Measurements from ENCODE around the gene SEMA4A. TPM values are rescaled to one million over a fixed set of nuclear protein-coding genes. Genes with fewer than 3 reads are reported as not detected.

The SEMA4A gene
- total and polyA plus RNA-seq, 2 of the 8 experiments (the other 6 are each of a cell fraction or from before 2014, with no cell fraction given) = 7.3 to 10.6 TPM

DNA sequence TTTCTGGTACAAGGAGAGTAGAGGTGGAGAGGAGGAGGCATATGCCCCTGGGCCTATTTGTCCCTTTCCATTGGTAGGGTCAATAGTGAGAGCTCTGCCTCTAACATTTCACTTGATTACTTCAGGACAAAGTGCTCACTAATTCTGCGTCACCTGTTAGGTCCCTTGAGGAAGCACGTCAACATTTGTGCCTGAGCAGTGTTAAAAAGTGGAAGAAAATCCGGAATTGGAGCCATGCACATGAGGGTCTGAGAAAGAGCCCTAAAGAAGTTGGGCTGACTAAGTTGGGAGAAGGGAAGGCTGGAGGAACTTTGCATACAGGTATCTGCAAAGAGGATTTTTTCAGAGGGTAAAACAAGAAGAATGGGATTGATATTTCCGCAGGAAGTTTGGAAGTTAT lies 42.5 kb downstream of the SEMA4A start:
- H3K4ac ChIP-seq (replicated peaks; ENCODE audit: insufficient read length, low read depth, low read length) = no peak overlapping the region
- H4K91ac ChIP-seq (replicated peaks; ENCODE audit: insufficient read length, low read length) = no peak overlapping the region
- H4K20me1 ChIP-seq (replicated peaks in 1 of 2; ENCODE audit: control insufficient read depth in 1 of 2, insufficient read depth in 2 of 2, low read length in 2 of 2) = peaks cover 0 to 7% of the 10 kb centered on the region in 2 experiments
- no peak overlapping the region for H3K56ac ChIP-seq (replicated peaks; ENCODE audit: insufficient read length, low read depth, low read length)
- H2BK15ac ChIP-seq (ENCODE audit: low read length) = no peak overlapping the region
- H3K36me3 ChIP-seq (ENCODE audit: control insufficient read depth in 2 of 4, insufficient read depth in 4 of 4, low read length in 3 of 4) = peaks cover 4 to 15% (median 7%) of the 10 kb centered on the region in 4 experiments; a peak in 4 of 8 replicates
- H2BK120ac ChIP-seq (replicated peaks; ENCODE audit: low read depth, low read length) = no peak overlapping the region
- CTCF ChIA-PET (ENCODE audit: partially characterized antibody) = interaction anchor here (1.0 to 2.6 kb wide), 5 partner anchors 33 to 163 kb away, joined by 3 to 9 read pairs (median 3); no protein-coding TSS in a partner anchor
- H3K27ac ChIP-seq (ENCODE audit: low read depth, low read length) = no peak overlapping the region
- FAIRE-seq (no peak), DNase-seq (ENCODE audit: low read depth in 1 of 2, low spot score in 2 of 2) (no peak)
- no peak overlapping the region for H2BK5ac ChIP-seq (ENCODE audit: low read depth, low read length)
- no peak overlapping the region for H3K18ac ChIP-seq (ENCODE audit: extremely low read depth, low read length)
- no peak overlapping the region for H2AFZ ChIP-seq (ENCODE audit: low read length)
- H3K23ac ChIP-seq (ENCODE audit: insufficient read length) = no peak overlapping the region
- peaks cover 6% of the 10 kb centered on the region; the same call in 1 of the 2 replicates for H3K23me2 ChIP-seq (ENCODE audit: low read depth, low read length)
- H3K4me3 ChIP-seq (ENCODE audit: extremely low read depth in 1 of 4, insufficient read depth in 2 of 4, low read depth in 3 of 4, low read length in 4 of 4) = no peak overlapping the region
- peaks cover 2 to 16% (median 4%) of the 10 kb centered on the region in 4 experiments; a peak in 5 of 7 replicates for H3K4me1 ChIP-seq (replicated peaks in 1 of 4; ENCODE audit: control insufficient read depth in 3 of 4, insufficient read depth in 4 of 4, low read length in 3 of 4)
- peaks cover 16 to 59% of the 10 kb centered on the region in 2 experiments for H3K79me2 ChIP-seq (ENCODE audit: control insufficient read depth in 1 of 2, insufficient read depth in 2 of 2, low read length in 2 of 2)
- POLR2A ChIA-PET (ENCODE audit: partially characterized antibody) = interaction anchor here (0.9 to 9.5 kb wide), 4 partner anchors 8 to 29 kb away, joined by 3 to 77 read pairs (median 9); partner anchors contain the start of gene PMF1
- H3K79me1 ChIP-seq (ENCODE audit: low read depth, low read length) = peaks cover 21% of the 10 kb centered on the region
- H2AK5ac ChIP-seq (ENCODE audit: low read depth, low read length) = no peak overlapping the region
- H3K14ac ChIP-seq (ENCODE audit: insufficient read length) = no peak overlapping the region
- no peaks in the 10 kb centered on the region for H3K9me3 ChIP-seq (ENCODE audit: insufficient read depth in 2 of 2, low read depth in 1 of 2, low read length in 1 of 2)
- no peak overlapping the region for H3K9ac ChIP-seq (replicated peaks in 1 of 4; ENCODE audit: extremely low read depth in 1 of 4, low read depth in 3 of 4, low read length in 3 of 4)
- no peaks in the 10 kb centered on the region for H3K27me3 ChIP-seq (replicated peaks in 1 of 4; ENCODE audit: control insufficient read depth in 3 of 4, extremely low read depth in 1 of 4, insufficient read depth in 3 of 4, low read length in 3 of 4)
- H4K8ac ChIP-seq (ENCODE audit: extremely low read depth, insufficient read depth, low read length) = no peak overlapping the region
- no peak overlapping the region for H2BK20ac ChIP-seq (ENCODE audit: low read length)
- no peak overlapping the region for H4K5ac ChIP-seq (ENCODE audit: insufficient read length, low read depth, low read length)
- TF ChIP-seq, protein P1, sequence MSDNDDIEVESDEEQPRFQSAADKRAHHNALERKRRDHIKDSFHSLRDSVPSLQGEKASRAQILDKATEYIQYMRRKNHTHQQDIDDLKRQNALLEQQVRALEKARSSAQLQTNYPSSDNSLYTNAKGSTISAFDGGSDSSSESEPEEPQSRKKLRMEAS (IDR thresholded peaks at IDR 0.05) = no peak
- TF ChIP-seq, protein P2, sequence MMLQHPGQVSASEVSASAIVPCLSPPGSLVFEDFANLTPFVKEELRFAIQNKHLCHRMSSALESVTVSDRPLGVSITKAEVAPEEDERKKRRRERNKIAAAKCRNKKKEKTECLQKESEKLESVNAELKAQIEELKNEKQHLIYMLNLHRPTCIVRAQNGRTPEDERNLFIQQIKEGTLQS (IDR thresholded peaks at IDR 0.05; ENCODE audit: insufficient read depth, low read depth, low read length) = no peak
- no peak for TF ChIP-seq ZNF274 (IDR thresholded peaks at IDR 0.05; ENCODE audit: borderline replicate concordance, extremely low read depth, low read length)
- no peak for TF ChIP-seq CBX5 (IDR thresholded peaks at IDR 0.05; ENCODE audit: low read depth, low read length)
- no peak for TF ChIP-seq GABPA (IDR thresholded peaks at IDR 0.05; ENCODE audit: borderline replicate concordance, insufficient read depth, low read length)
- TF ChIP-seq TAF1 (IDR thresholded peaks at IDR 0.05; ENCODE audit: low read depth, low read length) = no peak
- TF ChIP-seq RXRA (IDR thresholded peaks at IDR 0.05; ENCODE audit: insufficient read depth, low read depth, low read length) = no peak
- no peak for TF ChIP-seq SIRT6 (IDR thresholded peaks at IDR 0.05; ENCODE audit: low read length)
- no peak for TF ChIP-seq CREB1 (IDR thresholded peaks at IDR 0.05)
- TF ChIP-seq YY1 (IDR thresholded peaks at IDR 0.05; ENCODE audit: low read depth, low read length) = no peak
- TF ChIP-seq SIN3A (conservative IDR thresholded peaks at IDR 0.05 in 1 of 2, IDR thresholded peaks at IDR 0.05 in 1 of 2; ENCODE audit: low read depth in 1 of 2, low read length in 2 of 2) = no peak
- no peak for TF ChIP-seq NANOG (IDR thresholded peaks at IDR 0.05; ENCODE audit: insufficient read depth, low read depth, low read length, poor library complexity, severe bottlenecking)
- no peak for TF ChIP-seq HDAC2 (IDR thresholded peaks at IDR 0.05; ENCODE audit: borderline replicate concordance in 1 of 2, low read depth in 2 of 2, low read length in 2 of 2)
- no peak overlapping the region; a peak in 1 of 4 replicates for H3K4me2 ChIP-seq (ENCODE audit: insufficient read depth in 1 of 2, low read depth in 2 of 2, low read length in 2 of 2)
- WGBS, 2 experiments (ENCODE audit: extremely low coverage in 1 of 2, insufficient coverage in 1 of 2, insufficient read length in 1 of 2, insufficient replicate concordance in 2 of 2, low coverage in 1 of 2, low lambda C conversion rate in 2 of 2, missing lambda C conversion rate in 1 of 2) = 75% methylated on average over 4 of the region's 4 CpGs; no CpG with 5 or more reads in 1 of the 2 experiments
- no peak overlapping the region for H2BK12ac ChIP-seq (ENCODE audit: low read depth, low read length)
